K562 (cell line): Measurements from ENCODE around the gene ALG12. TPM values are rescaled to one million over a fixed set of nuclear protein-coding genes. Genes with fewer than 3 reads are reported as not detected.

ENCODE experiments used
- ATAC-seq: fragments of 200-7000 bp; cut with Tn5 transposase; 3 replicates; pipeline ENCODE4 v1.9.1; 2020; ENCODE audit warnings: moderate library complexity
- BruUV-seq: library from RNA; stranded (reverse); fragments of 400-500 nt; replicated peaks from 2 replicates; lab custom pipeline; 2021; lab: Mats Ljungman, UMichigan
- CTCF ChIA-PET: fragments of 300-600 bp; formaldehyde crosslinking; extraction: SDS; loops from one replicate; lab custom pipeline; 2021; ENCODE audit warnings: low intra/inter-chr PET ratio; lab: Yijun Ruan, JAX
- POLR2A ChIA-PET: fragments of 300-600, 350-650 bp; sonication (Branson Sonifier 250); formaldehyde crosslinking; extraction: SDS; loops from one replicate; lab custom pipeline; 2021; ENCODE audit warnings: antibody characterized with exemption, inconsistent platforms; lab: Yijun Ruan, JAX
- DNase-seq, 4 experiments: peaks; one replicate each; pipeline versions ENCODE4 v3.0.0 to v3.0.0-alpha.2; 2011 to 2018; ENCODE audit warnings: low spot score in 3 of 4, mixed read lengths in 3 of 4; ENCODE audit errors: extremely low read depth in 1 of 4
- FAIRE-seq: peaks from 2 replicates; lab custom pipeline; 2011; peaks lifted over from hg19 to GRCh38; lab: Jason Lieb, UNC
- H2AFZ ChIP-seq: 2 replicates; pipeline ENCODE4 v1.6.0; 2011; ENCODE audit warnings: low read depth, low read length, control low read depth, inconsistent platforms
- H3K27ac ChIP-seq: fragments of 200-600 bp; 3 replicates; pipeline ENCODE4 v1.8.0; 2011; ENCODE audit warnings: low read depth, mild to moderate bottlenecking, control low read depth, inconsistent platforms, low read length, moderate library complexity, mixed read lengths; ENCODE audit errors: extremely low read depth
- H3K27me3 ChIP-seq, 2 experiments: fragments of 300-600 bp in 1 of 2; 2 replicates in 1 of 2; 3 replicates in 1 of 2; pipeline versions ENCODE4 v1.6.0 to v1.8.0; 2011; ENCODE audit warnings: inconsistent platforms in 2 of 2, low read length in 2 of 2, mild to moderate bottlenecking in 1 of 2, mixed read lengths in 1 of 2, moderate library complexity in 1 of 2; ENCODE audit not compliant: control insufficient read depth in 2 of 2, insufficient read depth in 2 of 2
- H3K36me3 ChIP-seq: fragments of 300-600 bp; 3 replicates; pipeline ENCODE4 v1.8.0; 2011; ENCODE audit warnings: mild to moderate bottlenecking, low read length, inconsistent platforms; ENCODE audit not compliant: control insufficient read depth, insufficient read depth
- H3K4me1 ChIP-seq, 2 experiments: fragments of 200-600 bp in 1 of 2; replicated peaks in 1 of 2; 2 replicates in 1 of 2; 3 replicates in 1 of 2; pipeline versions ENCODE4 v1.5.1 to v1.8.0; 2011; ENCODE audit warnings: inconsistent platforms in 2 of 2, low read length in 2 of 2, mild to moderate bottlenecking in 1 of 2, mixed read lengths in 1 of 2, moderate library complexity in 1 of 2; ENCODE audit not compliant: control insufficient read depth in 2 of 2, insufficient read depth in 2 of 2
- H3K4me2 ChIP-seq: 2 replicates; pipeline ENCODE4 v1.6.1; 2011; ENCODE audit warnings: low read length, control low read depth, inconsistent platforms, mixed read lengths; ENCODE audit not compliant: insufficient read depth
- H3K4me3 ChIP-seq: fragments of 200-600 bp; sonication (generic), shearing (Covaris generic); 2 replicates; pipeline ENCODE4 v1.5.1; 2016; ENCODE audit warnings: control low read depth, inconsistent platforms
- H3K79me2 ChIP-seq: fragments of 200-600 bp; 3 replicates; pipeline ENCODE4 v1.8.0; 2011; ENCODE audit warnings: low read length, inconsistent platforms; ENCODE audit not compliant: control insufficient read depth, insufficient read depth
- H3K9ac ChIP-seq, 2 experiments: 2 replicates each; pipeline versions ENCODE4 v1.6.0 to v1.6.1; 2011; ENCODE audit warnings: low read depth in 2 of 2, low read length in 2 of 2, control low read depth in 1 of 2, inconsistent platforms in 1 of 2, mild to moderate bottlenecking in 1 of 2, mixed read lengths in 1 of 2; ENCODE audit not compliant: insufficient read depth in 1 of 2
- H3K9me1 ChIP-seq: one replicate; pipeline ENCODE4 v1.6.0; 2011; ENCODE audit warnings: inconsistent platforms, mild to moderate bottlenecking, low read length, moderate library complexity; ENCODE audit not compliant: control insufficient read depth, insufficient read depth
- H3K9me3 ChIP-seq: replicated peaks from 2 replicates; pipeline ENCODE4 v1.5.1; 2011; ENCODE audit warnings: low read depth, low read length, inconsistent platforms; ENCODE audit not compliant: control insufficient read depth, insufficient read depth
- H4K20me1 ChIP-seq: replicated peaks from 2 replicates; pipeline ENCODE4 v1.6.1; 2011; ENCODE audit warnings: low read length, inconsistent platforms, mixed read lengths; ENCODE audit not compliant: control insufficient read depth, insufficient read depth
- BCOR ChIP-seq: fragments of 450-650 bp; IDR thresholded peaks from 2 replicates; pipeline ENCODE4 v1.6.1; 2016
- FOXM1 ChIP-seq, 2 experiments: fragments of 450-650 bp in 1 of 2; sonication (generic) in 1 of 2; formaldehyde crosslinking in 1 of 2; IDR thresholded peaks; 2 replicates each; pipeline versions ENCODE4 v1.6.1 to v1.9.0; 2017 to 2022; ENCODE audit warnings: low read depth in 2 of 2, mild to moderate bottlenecking in 2 of 2, missing genetic modification reagents in 1 of 2, moderate library complexity in 1 of 2
- MCM3 ChIP-seq: fragments of 450-650 bp; IDR thresholded peaks from 2 replicates; pipeline ENCODE4 v1.6.1; 2016
- MIER1 ChIP-seq: fragments of 450-650 bp; IDR thresholded peaks from 2 replicates; pipeline ENCODE4 v1.6.1; 2016; ENCODE audit warnings: antibody characterized with exemption, mild to moderate bottlenecking, low read depth
- PHTF2 ChIP-seq: fragments of 250-450 bp; sonication (Bioruptor Pico); IDR thresholded peaks from 2 replicates; pipeline ENCODE4 v1.5.0; 2021; ENCODE audit warnings: mild to moderate bottlenecking
- PYGO2 ChIP-seq: fragments of 450-650 bp; IDR thresholded peaks from 2 replicates; pipeline ENCODE4 v1.6.1; 2016; ENCODE audit warnings: mild to moderate bottlenecking, missing genetic modification characterization, moderate library complexity, missing compliant biosample characterization
- RFX1 ChIP-seq: fragments of 450-650 bp; IDR thresholded peaks from 2 replicates; pipeline ENCODE4 v1.6.1; 2016; ENCODE audit warnings: mild to moderate bottlenecking, moderate library complexity
- RNF219 ChIP-seq: fragments of 250-450 bp; sonication (Bioruptor Pico); IDR thresholded peaks from 2 replicates; pipeline ENCODE4 v1.5.0; 2022; ENCODE audit warnings: mild to moderate bottlenecking
- ZNF134 ChIP-seq: fragments of 250-450 bp; sonication (Bioruptor Pico); conservative IDR thresholded peaks from 2 replicates; pipeline ENCODE4 v1.4.0; 2020
- ZSCAN32 ChIP-seq: fragments of 450-650 bp; formaldehyde crosslinking; IDR thresholded peaks from 2 replicates; pipeline ENCODE4 v1.4.0; 2020; ENCODE audit warnings: mild to moderate bottlenecking, moderate library complexity
- WGBS: fragments of 100-300 bp; shearing (Covaris generic); methylation state at CpG from one replicate; pipeline ENCODE4 v1.1.6; 2016; ENCODE audit warnings: low coverage, mixed read lengths; ENCODE audit not compliant: insufficient coverage; ENCODE audit errors: missing lambda C conversion rate; 5-methylcytosine and 5-hydroxymethylcytosine counted together
- in situ Hi-C: fragments of 300-500 bp; cut with MboI; formaldehyde crosslinking; loops from 4 replicates; pipeline ENCODE4 v1.15.0; 2018; ENCODE audit warnings: inconsistent platforms, mixed read lengths
- intact Hi-C: fragments of 100-400 bp; cut with micrococcal nuclease; formaldehyde crosslinking; loops from 2 replicates; pipeline ENCODE4 v1.14.2; 2022
- polyA plus RNA-seq, 8 experiments: library from polyadenylated mRNA; depleted of rRNA in 4 of 8; stranded (reverse) in 5 of 8; unstranded in 3 of 8; fragments of >200 nt; fragmentation: Nextera tagmentation in 2 of 8; fragmentation: Illumina TruSeq in 1 of 8; extraction: Ambion mirVana in 2 of 8; extraction: Trizol in 1 of 8; gene quantifications; 2 replicates each; pipeline versions ENCODE4 v1.2.1 to v1.2.3, GENCODE V29; 2011 to 2014; ENCODE audit warnings: inconsistent platforms in 1 of 8, missing spikeins in 1 of 8
- total RNA-seq, 7 experiments: library from RNA; depleted of rRNA in 6 of 7; stranded (reverse); fragments of >200 nt in 6 of 7; fragmentation: Illumina TruSeq in 2 of 7; extraction: Trizol in 2 of 7; gene quantifications; 2 replicates each; pipeline versions ENCODE4 v1.2.1 to v1.2.3, GENCODE V29; 2011 to 2021; ENCODE audit warnings: low replicate concordance in 1 of 7

The ALG12 gene
- total and polyA plus RNA-seq, 9 of the 15 experiments (the other 6 are each of a cell fraction or from before 2014, with no cell fraction given): 0.20 to 8.5 (median 3.4) TPM

- Histone ChIP-seq H3K27ac (no peak overlapping the region), H3K27me3 (no peaks in the 10 kb centered on the region), H4K20me1 (no peaks in the 10 kb centered on the region), H3K9me1 (no peaks in the 10 kb centered on the region), H3K4me3 (no peak overlapping the region), H3K4me2 (no peak overlapping the region), H3K79me2 (no peaks in the 10 kb centered on the region), H3K4me1 (peaks cover 5 to 89% of the 10 kb centered on the region in 2 experiments; a peak in 3 of 5 replicates), H3K9ac (no peak overlapping the region), H3K9me3 (no peaks in the 10 kb centered on the region), H2AFZ (no peak overlapping the region), H3K36me3 (no peaks in the 10 kb centered on the region)
- TF ChIP-seq PYGO2: no peak
- no peak for TF ChIP-seq BCOR
- no peak for TF ChIP-seq MCM3
- TF ChIP-seq ZSCAN32 (CRISPR knock-in tag): no peak
- TF ChIP-seq ZNF134 (CRISPR knock-in tag): no peak
- no peak for TF ChIP-seq FOXM1 (IDR thresholded peaks at IDR 0.05; ENCODE audit: low read depth)
- no peak for TF ChIP-seq FOXM1 (CRISPR knock-in tag; IDR thresholded peaks at IDR 0.05; ENCODE audit: low read depth)
- no peak for TF ChIP-seq MIER1
- TF ChIP-seq PHTF2 (CRISPR knock-in tag): no peak
- TF ChIP-seq RFX1: no peak
- no peak for TF ChIP-seq RNF219 (CRISPR knock-in tag)
- BruUV-seq: no TSS peak
- ChIA-PET CTCF (no interaction called here), POLR2A (no interaction called here)
- intact Hi-C loops (no loop called here), in situ Hi-C loops (no loop called here)
- no peak for ATAC-seq
- 82% methylated on average over 7 of the region's 23 CpGs for WGBS
- DNase-seq: no peak
- FAIRE-seq: no peak
These were observed 30.1 kb upstream of the ALG12 start for GRCh38 chr22:49948116-49948957.
